WTC11 (cell line): ENCODE measurements around the gene FITM2. TPM values are rescaled to one million over a fixed set of nuclear protein-coding genes. Genes with fewer than 3 reads are reported as not detected.
"Not testable (repeated sequence)": the region's sequence is repeated elsewhere in the genome, so short reads cannot be mapped to it uniquely, and the experiment has no call there.

Source experiments
- ATAC-seq: fragments of 200-7000 bp; cut with Tn5 transposase; 2 replicates; pipeline ENCODE4 v1.10.0; 2021; ENCODE audit warnings: mild to moderate bottlenecking, moderate library complexity
- CTCF ChIA-PET: fragments of 300-600 bp; sonication (Branson Sonifier 250); formaldehyde crosslinking; loops from one replicate; lab custom pipeline; 2021; ENCODE audit warnings: antibody characterized with exemption; lab: Charles Lee
- POLR2A ChIA-PET: fragments of 350-600 bp; sonication (Branson Sonifier 250); formaldehyde crosslinking; loops from one replicate; lab custom pipeline; 2021; ENCODE audit warnings: antibody characterized with exemption; lab: Charles Lee
- DNase-seq: peaks from one replicate; pipeline ENCODE4 v3.0.0; 2021; ENCODE audit warnings: low spot score
- H3K27ac Mint-ChIP-seq: 2 replicates; pipeline ENCODE4 v1.8.0; 2021; ENCODE audit warnings: mixed read lengths
- H3K27me3 Mint-ChIP-seq: 2 replicates; pipeline ENCODE4 v1.8.0; 2021; ENCODE audit warnings: low read depth, mild to moderate bottlenecking, moderate library complexity, mixed read lengths
- H3K36me3 Mint-ChIP-seq: 2 replicates; pipeline ENCODE4 v1.8.0; 2021; ENCODE audit warnings: mixed read lengths
- H3K4me1 Mint-ChIP-seq: 2 replicates; pipeline ENCODE4 v1.8.0; 2022; ENCODE audit warnings: mixed read lengths
- H3K4me3 Mint-ChIP-seq: 2 replicates; pipeline ENCODE4 v1.8.0; 2021; ENCODE audit warnings: mild to moderate bottlenecking, moderate library complexity, mixed read lengths
- H3K9me3 Mint-ChIP-seq: 2 replicates; pipeline ENCODE4 v1.8.0; 2021; ENCODE audit warnings: mixed read lengths
- ATF1 ChIP-seq: sonication (generic); formaldehyde crosslinking; IDR thresholded peaks from 2 replicates; pipeline ENCODE4 v1.8.1; 2023; ENCODE audit warnings: mild to moderate bottlenecking, moderate library complexity, missing genetic modification reagents
- CBFB ChIP-seq: sonication (generic); formaldehyde crosslinking; IDR thresholded peaks from 2 replicates; pipeline ENCODE4 v1.8.1; 2022; ENCODE audit warnings: mild to moderate bottlenecking, low read depth, missing genetic modification reagents
- FOXJ3 ChIP-seq: sonication (generic); formaldehyde crosslinking; IDR thresholded peaks from 2 replicates; pipeline ENCODE4 v1.9.0; 2021; ENCODE audit warnings: missing genetic modification reagents, mild to moderate bottlenecking, borderline replicate concordance
- GTF2I ChIP-seq: fragments of 250-450 bp; sonication (Bioruptor Pico); conservative IDR thresholded peaks from 2 replicates; pipeline ENCODE4 v1.4.0; 2021; ENCODE audit warnings: mild to moderate bottlenecking
- RELA ChIP-seq: sonication (generic); formaldehyde crosslinking; IDR thresholded peaks from 2 replicates; pipeline ENCODE4 v1.8.1; 2022; ENCODE audit warnings: missing genetic modification reagents, mild to moderate bottlenecking, borderline replicate concordance
- SMAD4 ChIP-seq: sonication (generic); formaldehyde crosslinking; IDR thresholded peaks from 2 replicates; pipeline ENCODE4 v1.8.0; 2022; ENCODE audit warnings: mild to moderate bottlenecking, missing genetic modification reagents
- ZNF121 ChIP-seq: sonication (generic); formaldehyde crosslinking; IDR thresholded peaks from 2 replicates; pipeline ENCODE4 v1.8.0; 2023; ENCODE audit warnings: missing genetic modification reagents
- ZNF416 ChIP-seq: fragments of 250-450 bp; sonication (Bioruptor Pico); IDR thresholded peaks from 2 replicates; pipeline ENCODE4 v1.9.0; 2021; ENCODE audit warnings: mild to moderate bottlenecking, inconsistent platforms
- total RNA-seq: library from RNA; stranded (reverse); gene quantifications from 3 replicates; pipeline ENCODE4 v1.2.3, GENCODE V29; 2021
- TF ChIP-seq, protein P1 (sequence below): sonication (generic); formaldehyde crosslinking; IDR thresholded peaks from 2 replicates; pipeline ENCODE4 v1.8.1; 2023; ENCODE audit warnings: mild to moderate bottlenecking, missing genetic modification reagents, moderate library complexity
- TF ChIP-seq, protein P2 (sequence below): sonication (generic); formaldehyde crosslinking; IDR thresholded peaks from 2 replicates; pipeline ENCODE4 v1.8.0; 2022; ENCODE audit warnings: missing genetic modification reagents
- TF ChIP-seq, protein P3 (sequence below): fragments of 250-450 bp; sonication (Bioruptor Pico); IDR thresholded peaks from 2 replicates; pipeline ENCODE4 v1.8.0; 2021; ENCODE audit warnings: mild to moderate bottlenecking
- TF ChIP-seq, protein P4 (sequence below): sonication (generic); formaldehyde crosslinking; conservative IDR thresholded peaks from 2 replicates; pipeline ENCODE4 v1.8.1; 2022; ENCODE audit warnings: mild to moderate bottlenecking, missing genetic modification reagents
- TF ChIP-seq, protein P5 (sequence below): sonication (generic); formaldehyde crosslinking; IDR thresholded peaks from 2 replicates; pipeline ENCODE4 v1.8.1; 2022; ENCODE audit warnings: low read depth, mild to moderate bottlenecking, moderate library complexity, missing genetic modification reagents, borderline replicate concordance

FITM2 gene
- total RNA-seq, 1 experiment from 2014 or later = 2.0 TPM

DNA sequence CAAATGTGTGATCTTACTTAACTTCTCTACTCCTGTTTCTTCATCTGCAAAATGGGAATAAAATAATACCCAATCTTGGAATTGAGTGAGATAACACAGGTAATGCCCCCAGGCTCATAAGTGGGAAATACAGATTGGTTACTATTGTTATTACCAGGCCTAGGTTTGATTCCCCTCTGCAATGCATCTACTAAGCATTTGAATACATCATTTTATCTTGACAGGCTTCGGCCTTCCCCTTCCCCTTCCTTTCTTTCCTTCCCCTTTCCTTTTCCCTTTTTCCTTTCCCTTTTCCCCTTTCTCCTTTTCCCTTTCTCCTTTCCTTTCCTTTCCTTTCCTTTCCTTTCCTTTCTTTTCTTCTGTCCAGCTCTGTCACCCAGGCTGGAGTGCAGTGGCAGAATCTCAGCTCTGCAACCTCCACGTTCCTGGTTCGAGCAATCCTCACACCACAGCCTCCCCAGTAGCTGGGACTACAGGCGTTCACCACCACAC lies 37.2 kb upstream of the FITM2 start:
- no peak overlapping the region for H3K27ac Mint-ChIP-seq
- POLR2A ChIA-PET = no interaction called here
- TF ChIP-seq GTF2I (no peak), CBFB (CRISPR knock-in tag) (no peak), ATF1 (CRISPR knock-in tag) (no peak), FOXJ3 (CRISPR knock-in tag) (no peak), SMAD4 (no peak), RELA (CRISPR knock-in tag) (no peak), ZNF121 (CRISPR knock-in tag) (no peak)
- TF ChIP-seq, protein P1, sequence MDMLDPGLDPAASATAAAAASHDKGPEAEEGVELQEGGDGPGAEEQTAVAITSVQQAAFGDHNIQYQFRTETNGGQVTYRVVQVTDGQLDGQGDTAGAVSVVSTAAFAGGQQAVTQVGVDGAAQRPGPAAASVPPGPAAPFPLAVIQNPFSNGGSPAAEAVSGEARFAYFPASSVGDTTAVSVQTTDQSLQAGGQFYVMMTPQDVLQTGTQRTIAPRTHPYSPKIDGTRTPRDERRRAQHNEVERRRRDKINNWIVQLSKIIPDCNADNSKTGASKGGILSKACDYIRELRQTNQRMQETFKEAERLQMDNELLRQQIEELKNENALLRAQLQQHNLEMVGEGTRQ (CRISPR knock-in tag) = no peak
- TF ChIP-seq, protein P2, sequence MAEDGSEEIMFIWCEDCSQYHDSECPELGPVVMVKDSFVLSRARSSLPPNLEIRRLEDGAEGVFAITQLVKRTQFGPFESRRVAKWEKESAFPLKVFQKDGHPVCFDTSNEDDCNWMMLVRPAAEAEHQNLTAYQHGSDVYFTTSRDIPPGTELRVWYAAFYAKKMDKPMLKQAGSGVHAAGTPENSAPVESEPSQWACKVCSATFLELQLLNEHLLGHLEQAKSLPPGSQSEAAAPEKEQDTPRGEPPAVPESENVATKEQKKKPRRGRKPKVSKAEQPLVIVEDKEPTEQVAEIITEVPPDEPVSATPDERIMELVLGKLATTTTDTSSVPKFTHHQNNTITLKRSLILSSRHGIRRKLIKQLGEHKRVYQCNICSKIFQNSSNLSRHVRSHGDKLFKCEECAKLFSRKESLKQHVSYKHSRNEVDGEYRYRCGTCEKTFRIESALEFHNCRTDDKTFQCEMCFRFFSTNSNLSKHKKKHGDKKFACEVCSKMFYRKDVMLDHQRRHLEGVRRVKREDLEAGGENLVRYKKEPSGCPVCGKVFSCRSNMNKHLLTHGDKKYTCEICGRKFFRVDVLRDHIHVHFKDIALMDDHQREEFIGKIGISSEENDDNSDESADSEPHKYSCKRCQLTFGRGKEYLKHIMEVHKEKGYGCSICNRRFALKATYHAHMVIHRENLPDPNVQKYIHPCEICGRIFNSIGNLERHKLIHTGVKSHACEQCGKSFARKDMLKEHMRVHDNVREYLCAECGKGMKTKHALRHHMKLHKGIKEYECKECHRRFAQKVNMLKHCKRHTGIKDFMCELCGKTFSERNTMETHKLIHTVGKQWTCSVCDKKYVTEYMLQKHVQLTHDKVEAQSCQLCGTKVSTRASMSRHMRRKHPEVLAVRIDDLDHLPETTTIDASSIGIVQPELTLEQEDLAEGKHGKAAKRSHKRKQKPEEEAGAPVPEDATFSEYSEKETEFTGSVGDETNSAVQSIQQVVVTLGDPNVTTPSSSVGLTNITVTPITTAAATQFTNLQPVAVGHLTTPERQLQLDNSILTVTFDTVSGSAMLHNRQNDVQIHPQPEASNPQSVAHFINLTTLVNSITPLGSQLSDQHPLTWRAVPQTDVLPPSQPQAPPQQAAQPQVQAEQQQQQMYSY (CRISPR knock-in tag) = no peak
- TF ChIP-seq, protein P3, sequence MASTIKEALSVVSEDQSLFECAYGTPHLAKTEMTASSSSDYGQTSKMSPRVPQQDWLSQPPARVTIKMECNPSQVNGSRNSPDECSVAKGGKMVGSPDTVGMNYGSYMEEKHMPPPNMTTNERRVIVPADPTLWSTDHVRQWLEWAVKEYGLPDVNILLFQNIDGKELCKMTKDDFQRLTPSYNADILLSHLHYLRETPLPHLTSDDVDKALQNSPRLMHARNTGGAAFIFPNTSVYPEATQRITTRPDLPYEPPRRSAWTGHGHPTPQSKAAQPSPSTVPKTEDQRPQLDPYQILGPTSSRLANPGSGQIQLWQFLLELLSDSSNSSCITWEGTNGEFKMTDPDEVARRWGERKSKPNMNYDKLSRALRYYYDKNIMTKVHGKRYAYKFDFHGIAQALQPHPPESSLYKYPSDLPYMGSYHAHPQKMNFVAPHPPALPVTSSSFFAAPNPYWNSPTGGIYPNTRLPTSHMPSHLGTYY (CRISPR knock-in tag) = no peak
- TF ChIP-seq, protein P4, sequence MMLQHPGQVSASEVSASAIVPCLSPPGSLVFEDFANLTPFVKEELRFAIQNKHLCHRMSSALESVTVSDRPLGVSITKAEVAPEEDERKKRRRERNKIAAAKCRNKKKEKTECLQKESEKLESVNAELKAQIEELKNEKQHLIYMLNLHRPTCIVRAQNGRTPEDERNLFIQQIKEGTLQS (CRISPR knock-in tag) = no peak
- H3K27me3 Mint-ChIP-seq = no peaks in the 10 kb centered on the region
- 0 out of 2 replicates have a peak, but pooled peaks cover 4% of the 10 kb centered on the region for H3K4me1 Mint-ChIP-seq
- DNase-seq (no peak), ATAC-seq (no peak)
- H3K36me3 Mint-ChIP-seq = no peaks in the 10 kb centered on the region
- no peak overlapping the region for H3K4me3 Mint-ChIP-seq
- CTCF ChIA-PET = interaction anchor here (0.8 kb wide), 1 partner anchor 131 kb away, joined by 3 read pairs; no protein-coding TSS in a partner anchor
- no peaks in the 10 kb centered on the region for H3K9me3 Mint-ChIP-seq

DNA sequence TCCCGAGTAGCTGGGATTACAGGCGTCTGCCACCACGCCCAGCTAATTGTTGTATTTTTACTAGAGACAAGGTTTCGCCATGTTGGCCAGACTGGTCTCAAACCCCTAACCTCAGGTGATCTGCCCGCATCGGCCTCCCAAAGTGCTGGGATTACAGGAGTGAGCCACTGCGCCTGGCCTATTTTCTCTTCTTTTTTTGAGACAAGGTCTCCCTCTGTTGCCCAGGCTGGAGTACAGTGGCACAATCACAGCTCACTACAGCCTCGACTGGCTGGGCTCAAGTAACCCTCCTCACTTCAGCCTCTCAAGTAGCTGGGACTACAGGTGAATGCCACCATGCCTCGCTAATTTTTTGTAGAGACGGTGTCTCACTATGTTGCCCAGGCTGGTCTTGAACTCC lies 34.9 kb upstream of the FITM2 start:
- POLR2A ChIA-PET, H3K4me1 Mint-ChIP-seq, H3K4me3 Mint-ChIP-seq, H3K9me3 Mint-ChIP-seq, ATAC-seq, DNase-seq, H3K27me3 Mint-ChIP-seq, H3K36me3 Mint-ChIP-seq, H3K27ac Mint-ChIP-seq: not testable (repeated sequence)
- CTCF ChIA-PET = interaction anchor here (0.8 to 1.3 kb wide), 3 partner anchors 35 to 129 kb away, joined by 3 to 5 read pairs (median 4); partner anchors contain the start of gene FITM2

DNA sequence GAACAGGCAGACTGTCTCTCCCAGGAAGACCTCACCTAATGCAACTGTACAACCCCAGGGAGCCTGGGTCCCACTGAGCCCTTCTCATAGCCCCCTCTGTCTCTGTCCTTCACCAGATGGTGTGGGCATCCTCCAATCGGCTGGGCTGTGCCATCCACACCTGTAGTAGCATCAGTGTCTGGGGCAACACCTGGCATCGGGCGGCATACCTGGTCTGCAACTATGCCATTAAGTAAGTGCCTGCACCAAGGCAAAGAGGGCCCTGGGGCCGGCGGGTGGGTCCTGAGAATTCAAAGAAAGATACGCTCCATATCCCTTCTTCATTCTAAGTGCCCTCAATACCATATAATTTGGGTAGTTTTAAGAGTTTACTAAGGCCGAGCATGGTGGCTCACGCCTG lies 34.1 kb upstream of the FITM2 start:
- ChIA-PET POLR2A (no interaction called here), CTCF (interaction anchor here (1.2 to 1.3 kb wide), 2 partner anchors 34 to 123 kb away, joined by 3 to 5 read pairs; partner anchors contain the start of gene FITM2)
- Mint-ChIP-seq H3K36me3 (no peaks in the 10 kb centered on the region), H3K4me1 (no peaks in the 10 kb centered on the region), H3K27me3 (no peaks in the 10 kb centered on the region), H3K27ac (no peak overlapping the region), H3K9me3 (no peaks in the 10 kb centered on the region), H3K4me3 (no peak overlapping the region)
- ATAC-seq = no peak
- TF ChIP-seq, protein P5, sequence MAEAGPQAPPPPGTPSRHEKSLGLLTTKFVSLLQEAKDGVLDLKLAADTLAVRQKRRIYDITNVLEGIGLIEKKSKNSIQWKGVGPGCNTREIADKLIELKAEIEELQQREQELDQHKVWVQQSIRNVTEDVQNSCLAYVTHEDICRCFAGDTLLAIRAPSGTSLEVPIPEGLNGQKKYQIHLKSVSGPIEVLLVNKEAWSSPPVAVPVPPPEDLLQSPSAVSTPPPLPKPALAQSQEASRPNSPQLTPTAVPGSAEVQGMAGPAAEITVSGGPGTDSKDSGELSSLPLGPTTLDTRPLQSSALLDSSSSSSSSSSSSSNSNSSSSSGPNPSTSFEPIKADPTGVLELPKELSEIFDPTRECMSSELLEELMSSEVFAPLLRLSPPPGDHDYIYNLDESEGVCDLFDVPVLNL = no peak
- no peak for TF ChIP-seq ZNF416 (CRISPR knock-in tag)
- no peak for DNase-seq
